GM12878 (cell line): Measurements from ENCODE around the gene RESP18. TPM values are rescaled to one million over a fixed set of nuclear protein-coding genes. Genes with fewer than 3 reads are reported as not detected.
A peak's percentile ranks its signal among the peaks of the same experiment; 100 is the strongest.

Experiments used
- ATAC-seq: fragments of 200-7000 bp; cut with Tn5 transposase; 3 replicates; pipeline ENCODE4 v1.9.1; 2020; ENCODE audit warnings: mild to moderate bottlenecking, moderate library complexity
- BruUV-seq: library from RNA; stranded (reverse); fragments of 400-500 nt; replicated peaks from 2 replicates; lab custom pipeline; 2021; lab: Mats Ljungman, UMichigan
- CTCF ChIA-PET: fragments of 300-600 bp; sonication (Branson Sonifier 250); formaldehyde crosslinking; extraction: SDS; loops from one replicate; lab custom pipeline; 2021; ENCODE audit warnings: inconsistent platforms; lab: Yijun Ruan, JAX
- POLR2A ChIA-PET: fragments of 350-600 bp; formaldehyde crosslinking; extraction: SDS; loops from one replicate; lab custom pipeline; 2021; ENCODE audit warnings: inconsistent platforms; lab: Charles Lee
- RAD21 ChIA-PET: fragments of 300-600 bp; sonication (Branson Sonifier 250); formaldehyde crosslinking; loops from one replicate; lab custom pipeline; 2023; ENCODE audit warnings: antibody characterized with exemption; ENCODE audit not compliant: unreplicated experiment; lab: Charles Lee
- SMC1A ChIA-PET: fragments of 300-600 bp; sonication (Branson Sonifier 250); formaldehyde crosslinking; loops from one replicate; lab custom pipeline; 2023; ENCODE audit not compliant: unreplicated experiment, uncharacterized antibody; lab: Charles Lee
- DNase-seq: peaks from one replicate; pipeline ENCODE4 v3.0.0-alpha.2; 2011; ENCODE audit warnings: low read depth, low spot score
- FAIRE-seq: peaks from 3 replicates; lab custom pipeline; 2011; peaks lifted over from hg19 to GRCh38; lab: Jason Lieb, UNC
- H2AFZ ChIP-seq: 2 replicates; pipeline ENCODE4 v1.6.0; 2011; ENCODE audit warnings: low read depth, low read length, control low read depth; ENCODE audit not compliant: control insufficient read depth
- H3K27ac ChIP-seq: 2 replicates; pipeline ENCODE4 v1.5.1; 2011; ENCODE audit warnings: control low read depth; ENCODE audit not compliant: control insufficient read depth, insufficient read depth
- H3K27me3 ChIP-seq, 2 experiments: replicated peaks in 1 of 2; 2 replicates each; pipeline versions ENCODE4 v1.6.0 to v1.6.1; 2011; ENCODE audit warnings: low read length in 1 of 2; ENCODE audit not compliant: control insufficient read depth in 2 of 2, insufficient read depth in 2 of 2
- H3K36me3 ChIP-seq, 2 experiments: 2 replicates each; pipeline ENCODE4 v1.5.1; 2011; ENCODE audit warnings: low read length in 1 of 2; ENCODE audit not compliant: control insufficient read depth in 2 of 2, insufficient read depth in 2 of 2
- H3K4me1 ChIP-seq: 2 replicates; pipeline ENCODE4 v1.6.1; 2011; ENCODE audit warnings: mild to moderate bottlenecking, low read length, moderate library complexity, mixed read lengths; ENCODE audit not compliant: control insufficient read depth, insufficient read depth
- H3K4me2 ChIP-seq: 2 replicates; pipeline ENCODE4 v1.6.0; 2011; ENCODE audit warnings: control low read depth; ENCODE audit not compliant: control insufficient read depth, insufficient read depth
- H3K4me3 ChIP-seq: fragments of 200-600 bp; sonication (generic); 2 replicates; pipeline ENCODE4 v1.5.1; 2016
- H3K79me2 ChIP-seq: 2 replicates; pipeline ENCODE4 v1.6.0; 2011; ENCODE audit warnings: low read length; ENCODE audit not compliant: control insufficient read depth, insufficient read depth
- H3K9ac ChIP-seq: 2 replicates; pipeline ENCODE4 v1.8.0; 2011; ENCODE audit warnings: low read length, control low read depth, mixed read lengths; ENCODE audit not compliant: control insufficient read depth, insufficient read depth
- H3K9me3 ChIP-seq: replicated peaks from 3 replicates; pipeline ENCODE4 v1.5.1; 2011; ENCODE audit warnings: mild to moderate bottlenecking, low read length; ENCODE audit not compliant: control insufficient read depth, insufficient read depth
- H4K20me1 ChIP-seq: 2 replicates; pipeline ENCODE4 v1.6.0; 2011; ENCODE audit not compliant: control insufficient read depth, insufficient read depth
- ASH2L ChIP-seq: fragments of 300-600, 200-600 bp; sonication (generic); IDR thresholded peaks from 2 replicates; pipeline ENCODE4 v1.6.1; 2017; ENCODE audit warnings: low read depth, mild to moderate bottlenecking, borderline replicate concordance
- BACH1 ChIP-seq: fragments of 450-650 bp; IDR thresholded peaks from 2 replicates; pipeline ENCODE4 v1.6.1; 2017; ENCODE audit warnings: mild to moderate bottlenecking, borderline replicate concordance
- MYB ChIP-seq: fragments of 150-350 bp; IDR thresholded peaks from 2 replicates; pipeline ENCODE4 v1.6.1; 2014; ENCODE audit warnings: mild to moderate bottlenecking, low read depth, low read length, borderline replicate concordance
- NRF1 ChIP-seq: conservative IDR thresholded peaks from 2 replicates; pipeline ENCODE4 v1.6.1; 2011; ENCODE audit warnings: mild to moderate bottlenecking, low read depth, low read length, improper control_type of control experiment
- PAX5 ChIP-seq: IDR thresholded peaks from 2 replicates; pipeline ENCODE4 v1.6.1; 2011; ENCODE audit warnings: low read depth, low read length, borderline replicate concordance
- POLR2A ChIP-seq: IDR thresholded peaks from 2 replicates; pipeline ENCODE4 v1.6.1; 2011; ENCODE audit warnings: low read depth, mild to moderate bottlenecking, low read length
- RAD51 ChIP-seq: fragments of 450-650 bp; IDR thresholded peaks from 2 replicates; pipeline ENCODE4 v1.6.1; 2016; ENCODE audit warnings: moderate library complexity, mild to moderate bottlenecking, inconsistent platforms
- WGBS: methylation state at CpG from one replicate; pipeline ENCODE4 v1.1.6; 2016; ENCODE audit warnings: low lambda C conversion rate; ENCODE audit not compliant: insufficient replicate concordance, insufficient coverage; ENCODE audit errors: missing lambda C conversion rate; 5-methylcytosine and 5-hydroxymethylcytosine counted together
- in situ Hi-C: fragments of 300-500 bp; cut with MboI; formaldehyde crosslinking; loops from 9 replicates; pipeline ENCODE4 v1.14.3; 2018; ENCODE audit warnings: mixed read lengths
- intact Hi-C: fragments of 100-400 bp; cut with micrococcal nuclease; formaldehyde crosslinking; loops from one replicate; pipeline ENCODE4 v1.14.2; 2022; ENCODE audit not compliant: unreplicated experiment
- polyA plus RNA-seq, 11 experiments: library from polyadenylated mRNA; depleted of rRNA in 4 of 11; unstranded in 6 of 11; stranded (reverse) in 5 of 11; fragments of >200 nt; fragmentation: Nextera tagmentation in 4 of 11; fragmentation: Illumina TruSeq in 1 of 11; extraction: Ambion mirVana in 4 of 11; extraction: Trizol in 1 of 11; gene quantifications; 1 replicate in 1 of 11; 2 replicates in 10 of 11; pipeline versions ENCODE4 v1.2.1 to v1.2.3, GENCODE V29; 2011 to 2016; ENCODE audit warnings: inconsistent platforms in 2 of 11, missing spikeins in 2 of 11, low read depth in 1 of 11
- total RNA-seq, 4 experiments: library from RNA; depleted of rRNA in 3 of 4; stranded (reverse); fragments of >200 nt in 3 of 4; fragmentation: Illumina TruSeq in 1 of 4; extraction: Trizol in 1 of 4; gene quantifications; 2 replicates each; pipeline versions ENCODE4 v1.2.1 to v1.2.3, GENCODE V29; 2013 to 2021
- TF ChIP-seq, protein P1 (sequence below): IDR thresholded peaks from 2 replicates; pipeline ENCODE4 v1.6.1; 2012; ENCODE audit warnings: improper control_type of control experiment, low read depth, low read length; ENCODE audit not compliant: insufficient replicate concordance
- TF ChIP-seq, protein P2 (sequence below): IDR thresholded peaks from 2 replicates; pipeline ENCODE4 v1.6.1; 2011; ENCODE audit warnings: borderline replicate concordance, low read depth, mild to moderate bottlenecking, moderate library complexity, mixed read lengths, low read length; ENCODE audit not compliant: insufficient read depth; ENCODE audit errors: extremely low read length
- TF ChIP-seq, protein P3 (sequence below): fragments of 450-650 bp; IDR thresholded peaks from 2 replicates; pipeline ENCODE4 v1.6.1; 2017; ENCODE audit warnings: low read depth, mild to moderate bottlenecking, moderate library complexity

RESP18 gene
- total and polyA plus RNA-seq, 10 of the 15 experiments (the other 5 are each of a cell fraction or from before 2014, with no cell fraction given): not detected

DNA sequence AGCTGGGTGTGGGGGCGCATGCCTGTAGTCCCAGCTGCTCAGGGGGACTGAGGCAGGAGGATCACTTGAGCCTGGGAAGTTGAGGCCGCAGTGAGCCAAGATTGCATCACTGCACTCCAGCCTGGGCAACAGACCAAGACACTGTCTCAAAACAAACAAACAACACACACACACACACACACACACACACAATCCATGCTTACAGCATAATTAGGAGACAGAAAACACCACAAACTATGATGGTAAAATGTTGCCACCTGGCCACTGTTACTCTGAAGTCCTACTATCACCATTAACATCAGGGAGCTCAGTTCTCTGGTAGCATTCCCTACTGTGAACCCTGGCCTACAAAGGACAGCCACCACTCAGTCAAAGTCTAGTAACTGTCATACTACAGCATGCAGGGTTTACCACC, 36.9 kb upstream of the RESP18 start (continued):
- TF ChIP-seq, protein P1, sequence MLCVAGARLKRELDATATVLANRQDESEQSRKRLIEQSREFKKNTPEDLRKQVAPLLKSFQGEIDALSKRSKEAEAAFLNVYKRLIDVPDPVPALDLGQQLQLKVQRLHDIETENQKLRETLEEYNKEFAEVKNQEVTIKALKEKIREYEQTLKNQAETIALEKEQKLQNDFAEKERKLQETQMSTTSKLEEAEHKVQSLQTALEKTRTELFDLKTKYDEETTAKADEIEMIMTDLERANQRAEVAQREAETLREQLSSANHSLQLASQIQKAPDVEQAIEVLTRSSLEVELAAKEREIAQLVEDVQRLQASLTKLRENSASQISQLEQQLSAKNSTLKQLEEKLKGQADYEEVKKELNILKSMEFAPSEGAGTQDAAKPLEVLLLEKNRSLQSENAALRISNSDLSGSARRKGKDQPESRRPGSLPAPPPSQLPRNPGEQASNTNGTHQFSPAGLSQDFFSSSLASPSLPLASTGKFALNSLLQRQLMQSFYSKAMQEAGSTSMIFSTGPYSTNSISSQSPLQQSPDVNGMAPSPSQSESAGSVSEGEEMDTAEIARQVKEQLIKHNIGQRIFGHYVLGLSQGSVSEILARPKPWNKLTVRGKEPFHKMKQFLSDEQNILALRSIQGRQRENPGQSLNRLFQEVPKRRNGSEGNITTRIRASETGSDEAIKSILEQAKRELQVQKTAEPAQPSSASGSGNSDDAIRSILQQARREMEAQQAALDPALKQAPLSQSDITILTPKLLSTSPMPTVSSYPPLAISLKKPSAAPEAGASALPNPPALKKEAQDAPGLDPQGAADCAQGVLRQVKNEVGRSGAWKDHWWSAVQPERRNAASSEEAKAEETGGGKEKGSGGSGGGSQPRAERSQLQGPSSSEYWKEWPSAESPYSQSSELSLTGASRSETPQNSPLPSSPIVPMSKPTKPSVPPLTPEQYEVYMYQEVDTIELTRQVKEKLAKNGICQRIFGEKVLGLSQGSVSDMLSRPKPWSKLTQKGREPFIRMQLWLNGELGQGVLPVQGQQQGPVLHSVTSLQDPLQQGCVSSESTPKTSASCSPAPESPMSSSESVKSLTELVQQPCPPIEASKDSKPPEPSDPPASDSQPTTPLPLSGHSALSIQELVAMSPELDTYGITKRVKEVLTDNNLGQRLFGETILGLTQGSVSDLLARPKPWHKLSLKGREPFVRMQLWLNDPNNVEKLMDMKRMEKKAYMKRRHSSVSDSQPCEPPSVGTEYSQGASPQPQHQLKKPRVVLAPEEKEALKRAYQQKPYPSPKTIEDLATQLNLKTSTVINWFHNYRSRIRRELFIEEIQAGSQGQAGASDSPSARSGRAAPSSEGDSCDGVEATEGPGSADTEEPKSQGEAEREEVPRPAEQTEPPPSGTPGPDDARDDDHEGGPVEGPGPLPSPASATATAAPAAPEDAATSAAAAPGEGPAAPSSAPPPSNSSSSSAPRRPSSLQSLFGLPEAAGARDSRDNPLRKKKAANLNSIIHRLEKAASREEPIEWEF: no peak
- TF ChIP-seq, protein P2, sequence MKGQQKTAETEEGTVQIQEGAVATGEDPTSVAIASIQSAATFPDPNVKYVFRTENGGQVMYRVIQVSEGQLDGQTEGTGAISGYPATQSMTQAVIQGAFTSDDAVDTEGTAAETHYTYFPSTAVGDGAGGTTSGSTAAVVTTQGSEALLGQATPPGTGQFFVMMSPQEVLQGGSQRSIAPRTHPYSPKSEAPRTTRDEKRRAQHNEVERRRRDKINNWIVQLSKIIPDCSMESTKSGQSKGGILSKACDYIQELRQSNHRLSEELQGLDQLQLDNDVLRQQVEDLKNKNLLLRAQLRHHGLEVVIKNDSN: no peak
- TF ChIP-seq NRF1: no peak

DNA sequence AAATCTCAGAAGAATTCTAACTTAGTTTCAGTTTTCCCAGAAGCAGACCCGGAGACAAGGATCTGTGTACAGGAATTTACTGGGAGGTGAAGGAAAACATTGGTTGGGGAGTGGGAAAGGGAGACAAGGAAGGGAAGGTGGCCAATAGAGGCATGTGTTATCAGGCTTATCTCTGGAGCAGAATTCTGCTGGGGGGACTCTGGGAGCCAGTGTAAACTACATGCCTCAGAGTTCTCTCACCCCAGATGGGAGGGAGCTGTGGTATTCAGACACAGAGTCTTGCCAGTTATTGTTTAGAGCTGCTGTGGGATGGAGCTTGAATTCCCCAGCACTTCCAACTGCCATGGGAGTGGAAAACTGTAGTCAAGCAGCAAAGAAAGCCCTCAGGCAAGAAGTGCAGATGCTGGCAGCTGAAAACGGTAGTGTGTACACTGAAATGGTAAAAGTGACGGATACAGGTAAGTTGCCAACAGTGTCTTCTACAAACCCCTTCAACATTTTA, 36.2 kb upstream of the RESP18 start:
- FAIRE-seq (peak; percentile 7), ATAC-seq (no peak), DNase-seq (no peak)
- Histone ChIP-seq H3K27ac (no peak overlapping the region), H3K4me1 (no peaks in the 10 kb centered on the region), H3K4me3 (no peak overlapping the region), H2AFZ (no peak overlapping the region), H3K79me2 (no peaks in the 10 kb centered on the region), H3K36me3 (no peaks in the 10 kb centered on the region; a peak in 1 of 4 replicates), H3K9ac (no peak overlapping the region), H3K9me3 (no peaks in the 10 kb centered on the region), H3K4me2 (no peak overlapping the region), H4K20me1 (no peaks in the 10 kb centered on the region), H3K27me3 (no peaks in the 10 kb centered on the region)
- in situ Hi-C loops: no loop called here
- POLR2A ChIA-PET: no interaction called here
- BruUV-seq: no TSS peak
- WGBS: 98% methylated on average over 3 of the region's 3 CpGs
- TF ChIP-seq PAX5 (no peak), BACH1 (no peak), MYB (no peak), ASH2L (no peak), RAD51 (no peak), POLR2A (no peak)
- TF ChIP-seq, protein P3, sequence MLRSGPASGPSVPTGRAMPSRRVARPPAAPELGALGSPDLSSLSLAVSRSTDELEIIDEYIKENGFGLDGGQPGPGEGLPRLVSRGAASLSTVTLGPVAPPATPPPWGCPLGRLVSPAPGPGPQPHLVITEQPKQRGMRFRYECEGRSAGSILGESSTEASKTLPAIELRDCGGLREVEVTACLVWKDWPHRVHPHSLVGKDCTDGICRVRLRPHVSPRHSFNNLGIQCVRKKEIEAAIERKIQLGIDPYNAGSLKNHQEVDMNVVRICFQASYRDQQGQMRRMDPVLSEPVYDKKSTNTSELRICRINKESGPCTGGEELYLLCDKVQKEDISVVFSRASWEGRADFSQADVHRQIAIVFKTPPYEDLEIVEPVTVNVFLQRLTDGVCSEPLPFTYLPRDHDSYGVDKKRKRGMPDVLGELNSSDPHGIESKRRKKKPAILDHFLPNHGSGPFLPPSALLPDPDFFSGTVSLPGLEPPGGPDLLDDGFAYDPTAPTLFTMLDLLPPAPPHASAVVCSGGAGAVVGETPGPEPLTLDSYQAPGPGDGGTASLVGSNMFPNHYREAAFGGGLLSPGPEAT: no peak
- SMC1A ChIA-PET: no interaction called here
- RAD21 ChIA-PET: no interaction called here
- intact Hi-C loops: no loop called here
- CTCF ChIA-PET: interaction anchor here (0.6 to 0.7 kb wide), 3 partner anchors 17 to 273 kb away, joined by 3 to 4 read pairs (median 3); no protein-coding TSS in a partner anchor
